ENCODE measurements around the gene COL6A5. TPM values are rescaled to one million over a fixed set of nuclear protein-coding genes. Genes with fewer than 3 reads are reported as not detected.

COL6A5 gene
- polyA plus RNA-seq, 1 donor: not detected

DNA sequence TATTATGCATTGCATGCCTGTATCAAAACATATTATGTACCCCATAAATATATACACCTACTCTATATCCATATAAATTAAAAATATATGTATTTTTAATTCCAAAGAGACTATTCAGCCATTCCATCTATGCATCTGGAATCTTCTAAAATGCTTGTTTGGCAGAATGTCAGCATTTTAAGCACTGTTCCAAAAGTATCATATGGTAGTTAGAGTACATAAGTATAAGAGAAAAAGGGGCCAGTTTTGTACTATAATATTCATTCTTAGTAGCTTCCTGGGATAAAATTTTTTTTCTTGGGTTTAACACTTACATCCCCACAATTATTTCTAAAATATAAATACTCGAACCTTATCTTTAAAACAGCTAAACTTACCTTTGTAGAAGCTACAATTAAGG, 111.1 kb downstream of the COL6A5 start:
- no peak for DNase-seq

DNA sequence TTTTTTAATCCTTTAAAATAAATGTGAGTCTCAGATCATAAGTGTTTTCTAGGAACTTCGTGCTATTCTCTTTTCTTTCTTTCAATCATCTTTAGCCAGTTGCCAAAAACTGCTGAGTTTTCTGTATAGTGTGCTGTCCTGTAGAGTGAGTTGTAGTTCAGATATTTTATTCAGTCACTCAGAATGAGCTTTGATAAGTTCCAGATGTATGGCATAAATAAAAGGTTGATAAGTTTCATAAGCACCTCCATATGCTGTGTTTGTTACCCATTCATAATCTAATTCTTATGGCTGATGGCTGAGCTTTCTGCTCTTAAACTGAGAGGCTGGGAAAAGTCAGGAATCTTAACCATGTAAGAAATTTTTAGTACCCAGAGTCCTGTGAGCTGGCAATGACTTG, 112.2 kb downstream of the COL6A5 start:
- DNase-seq: no peak

DNA sequence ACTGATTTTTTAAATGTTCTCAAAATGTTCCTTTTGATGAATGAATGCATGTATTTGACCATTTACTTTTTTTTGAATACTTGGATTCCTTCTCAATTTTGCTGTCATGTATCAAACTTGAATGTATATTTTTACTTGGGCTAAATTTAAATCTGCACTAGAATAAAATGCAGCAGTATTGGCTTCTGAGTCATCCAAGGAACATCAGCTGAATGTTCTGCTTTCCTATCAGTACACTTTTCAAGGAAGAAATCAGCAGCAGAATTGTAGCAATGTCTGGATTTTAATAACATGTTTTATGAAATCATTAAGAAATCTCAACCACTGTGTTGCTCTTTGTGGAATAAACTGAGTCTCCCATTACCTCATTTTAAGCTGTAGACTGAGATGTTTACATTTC, 114.5 kb downstream of the COL6A5 start:
- DNase-seq: no peak

DNA sequence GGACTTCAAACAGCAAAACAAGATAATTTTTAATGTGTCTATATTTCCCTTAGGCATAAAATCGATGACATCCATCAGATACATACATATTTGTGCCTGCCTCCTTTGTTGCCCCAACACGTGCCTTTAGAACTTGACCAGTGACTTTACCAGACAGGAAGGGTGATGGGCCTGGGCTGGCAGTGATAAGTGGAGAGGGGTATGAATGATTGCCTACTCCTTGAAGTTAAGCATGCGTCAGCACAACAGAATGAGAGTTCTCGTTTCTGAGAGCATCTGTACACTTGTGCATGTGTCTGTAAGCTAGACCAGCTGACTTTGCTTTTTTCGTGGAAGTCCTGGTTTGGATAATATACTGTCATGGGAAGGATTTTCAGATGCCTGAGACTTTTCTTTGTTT, 116.6 kb downstream of the COL6A5 start:
- no peak for DNase-seq

DNA sequence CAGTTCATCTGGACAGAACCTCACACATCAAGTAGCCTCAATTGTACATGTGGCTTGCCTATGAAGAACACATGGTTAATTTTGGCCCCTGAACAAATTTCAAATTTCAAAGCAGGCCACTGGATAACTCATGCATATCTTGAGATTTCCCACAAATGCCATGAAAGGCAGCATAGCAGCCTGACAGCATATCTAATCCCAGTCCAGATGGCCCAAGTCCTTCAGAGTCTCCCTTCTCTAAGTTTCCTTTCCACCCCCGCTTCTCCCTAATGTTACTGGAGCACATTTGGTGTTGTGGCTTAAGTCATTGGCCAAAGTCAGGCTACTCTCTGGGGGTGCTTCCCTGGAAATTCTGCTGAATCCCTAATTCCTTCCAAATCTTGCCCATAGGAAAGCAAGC, 117.7 kb downstream of the COL6A5 start:
- no peak for DNase-seq

DNA sequence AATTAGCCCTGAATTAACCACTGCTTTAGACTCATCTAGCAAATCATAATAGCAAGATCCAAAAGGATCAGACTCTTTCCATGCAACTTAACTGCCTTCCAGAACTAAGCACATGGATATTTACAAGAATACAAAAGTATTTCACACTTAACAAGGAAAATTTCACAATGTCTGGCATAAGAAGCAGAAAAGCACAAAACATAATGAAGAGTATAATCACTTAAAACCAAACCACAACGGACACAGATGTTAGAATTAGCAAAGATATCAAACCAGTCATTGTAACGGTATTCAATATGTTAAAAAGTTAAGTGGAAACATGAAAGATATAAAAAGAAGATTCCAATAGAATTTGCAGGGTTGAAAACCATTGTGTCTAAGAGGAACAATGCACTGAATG, 120.0 kb downstream of the COL6A5 start:
- no peak for DNase-seq

DNA sequence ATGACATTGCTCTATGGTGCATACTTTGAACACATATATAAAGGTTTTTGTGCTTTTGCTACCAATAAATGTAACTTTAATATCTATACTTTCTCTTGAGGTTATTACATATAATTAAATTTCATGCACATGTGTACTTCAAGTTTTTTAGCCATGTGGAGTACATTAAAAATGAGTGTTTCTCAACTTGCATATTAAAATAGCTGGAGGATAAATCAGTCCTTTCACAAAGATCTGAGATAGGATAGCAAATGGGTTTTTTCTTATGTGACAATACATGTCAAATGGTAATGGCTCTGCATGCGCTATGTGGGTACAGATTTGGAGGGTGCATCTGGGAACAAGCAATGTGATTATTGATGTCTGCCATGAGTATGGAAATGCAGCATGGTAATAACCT, 122.8 kb downstream of the COL6A5 start:
- no peak for DNase-seq

DNA sequence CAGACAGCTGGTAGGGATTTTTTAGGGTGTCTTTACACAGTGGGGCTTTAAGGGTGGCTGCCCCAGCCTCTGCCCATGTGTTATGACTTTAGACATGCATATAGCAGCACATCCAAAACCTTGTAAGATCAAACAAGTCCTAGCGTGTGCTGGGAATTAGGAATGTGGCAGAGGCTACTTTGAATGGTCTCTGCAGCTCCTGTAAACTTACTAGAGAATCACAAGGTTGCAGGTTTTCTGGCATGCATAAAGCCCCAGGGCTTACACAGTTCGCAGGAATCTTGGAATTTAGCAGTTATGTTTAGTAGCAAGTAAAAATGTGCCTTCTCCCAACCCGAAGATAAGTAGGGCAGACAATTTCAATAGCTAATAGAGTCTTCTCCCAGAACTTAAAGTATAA, 124.7 kb downstream of the COL6A5 start:
- DNase-seq: no peak

DNA sequence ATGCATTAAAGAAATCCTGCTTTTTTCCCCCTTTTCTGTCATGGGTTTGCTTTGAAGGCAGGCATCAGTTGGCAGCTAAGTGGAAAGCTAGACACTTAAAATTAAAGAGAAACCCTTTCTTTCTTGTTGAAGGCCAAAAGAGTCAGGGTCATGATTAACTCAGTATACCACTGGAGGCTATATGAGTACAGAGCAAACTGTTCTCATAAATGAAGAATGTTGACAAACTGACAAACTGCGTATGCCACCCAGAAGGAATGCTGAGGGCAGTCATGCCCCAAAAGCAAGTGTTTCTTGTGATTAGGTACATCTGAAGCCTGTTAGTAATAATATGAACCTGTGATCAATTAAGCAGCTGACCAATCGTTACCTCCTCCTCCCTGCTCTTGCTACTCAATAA, 127.9 kb downstream of the COL6A5 start:
- no peak for DNase-seq

DNA sequence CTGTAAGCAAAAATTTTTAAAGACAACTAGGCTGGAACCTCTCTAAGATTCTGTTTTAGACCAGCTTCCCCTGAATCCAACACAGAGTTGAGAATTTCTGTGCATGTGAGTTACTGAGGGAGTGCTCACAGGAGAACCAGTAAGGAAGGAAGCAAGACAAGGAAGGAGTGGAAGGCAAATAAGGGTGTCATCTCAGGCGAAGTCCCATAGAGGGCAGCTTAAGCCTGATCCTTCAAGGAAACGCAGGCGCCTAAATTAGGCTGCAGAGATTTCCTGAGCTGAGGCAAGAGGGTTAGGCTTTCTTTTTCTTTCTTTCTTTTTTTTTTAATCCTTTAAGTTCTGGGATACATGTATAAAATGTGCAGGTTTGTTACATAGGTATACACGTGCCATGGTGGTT, 135.3 kb downstream of the COL6A5 start:
- DNase-seq: peak; percentile 72

DNA sequence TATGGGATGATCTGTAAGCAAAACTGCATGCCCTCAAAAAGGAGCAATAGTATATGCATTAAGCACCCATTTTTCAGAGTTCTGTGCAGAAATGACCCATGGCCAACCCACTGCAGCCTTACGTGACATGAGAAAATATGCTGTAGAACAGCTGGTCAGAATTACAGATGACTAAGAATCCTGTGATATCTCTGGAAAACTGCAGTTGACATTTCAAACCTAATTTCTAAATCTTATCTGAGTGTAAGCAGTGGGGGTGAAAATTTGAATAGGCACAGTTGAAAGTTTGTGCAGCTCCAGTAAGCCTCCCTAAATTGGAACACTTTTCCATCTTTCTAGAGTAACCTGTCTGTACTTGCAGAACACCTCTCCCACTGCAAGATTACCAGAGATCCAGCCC, 142.8 kb downstream of the COL6A5 start:
- no peak for DNase-seq

DNA sequence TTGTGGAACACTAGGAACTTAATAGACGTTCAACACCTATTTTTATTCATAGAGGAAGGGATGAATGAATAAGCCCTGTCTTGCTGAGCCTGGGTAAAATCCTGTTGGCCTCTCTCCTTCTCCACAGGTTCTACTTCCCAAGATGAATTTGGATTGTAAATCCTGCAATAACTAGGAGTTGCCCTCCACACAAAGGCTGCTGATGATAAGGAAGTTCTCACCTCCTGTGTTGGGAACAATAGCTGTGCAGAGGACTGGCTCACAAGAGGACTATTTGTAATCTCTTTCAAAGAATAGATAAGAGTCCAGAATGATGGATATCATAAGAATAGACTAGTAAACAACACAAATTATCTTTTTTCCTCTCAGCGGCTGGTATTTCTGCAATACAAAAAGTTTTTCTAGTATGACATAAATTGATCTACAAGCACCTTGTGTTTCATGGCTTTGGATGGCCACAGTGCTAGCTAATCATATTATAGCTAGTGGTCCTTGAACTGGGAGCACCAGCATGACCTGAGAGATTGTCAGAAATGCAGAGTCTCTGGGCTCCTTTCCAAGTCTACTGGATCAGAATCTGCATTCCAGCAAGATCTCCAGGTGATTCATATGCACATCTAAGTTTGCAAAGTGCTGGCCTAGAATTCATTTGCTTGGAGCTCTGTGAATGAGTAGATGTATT, 143.4 kb downstream of the COL6A5 start:
- no peak for DNase-seq

DNA sequence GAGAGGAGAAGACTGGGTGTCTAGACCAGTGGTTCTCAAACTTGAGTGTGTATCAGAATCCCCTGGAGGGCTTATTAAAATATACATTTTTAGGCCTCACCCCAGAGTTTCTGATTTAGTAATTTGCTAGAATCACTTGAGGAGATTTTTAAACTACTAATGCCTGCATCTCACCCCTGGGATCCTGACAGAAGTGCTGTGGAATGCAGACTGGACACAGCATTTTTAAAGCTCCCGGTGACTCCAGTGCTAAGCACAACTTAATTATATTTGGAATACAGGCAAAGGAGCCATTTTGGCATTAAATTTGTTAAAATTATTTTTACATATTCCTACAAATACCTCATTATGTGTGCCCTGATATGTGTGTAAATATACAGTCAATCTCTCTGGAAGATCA, 144.8 kb downstream of the COL6A5 start:
- DNase-seq: no peak

DNA sequence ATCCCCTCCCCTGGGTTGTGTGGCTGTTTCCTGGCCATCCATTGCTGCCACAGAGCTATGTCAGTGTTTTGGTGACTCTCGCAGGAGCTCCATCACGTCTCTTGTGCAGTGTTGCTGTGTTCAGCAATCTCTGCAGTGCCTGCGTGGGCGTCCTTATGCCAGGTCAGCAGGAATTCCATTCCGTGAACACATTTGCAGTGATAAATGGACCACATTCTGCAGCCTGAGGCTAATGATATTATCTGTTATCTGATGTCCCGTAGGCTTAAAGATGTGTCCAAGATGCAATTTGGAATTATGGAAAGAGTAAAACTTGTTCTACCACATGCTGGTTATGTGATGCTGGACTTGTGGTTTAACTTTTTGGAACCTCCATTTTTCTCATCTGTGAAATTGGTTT, 146.0 kb downstream of the COL6A5 start:
- no peak for DNase-seq

DNA sequence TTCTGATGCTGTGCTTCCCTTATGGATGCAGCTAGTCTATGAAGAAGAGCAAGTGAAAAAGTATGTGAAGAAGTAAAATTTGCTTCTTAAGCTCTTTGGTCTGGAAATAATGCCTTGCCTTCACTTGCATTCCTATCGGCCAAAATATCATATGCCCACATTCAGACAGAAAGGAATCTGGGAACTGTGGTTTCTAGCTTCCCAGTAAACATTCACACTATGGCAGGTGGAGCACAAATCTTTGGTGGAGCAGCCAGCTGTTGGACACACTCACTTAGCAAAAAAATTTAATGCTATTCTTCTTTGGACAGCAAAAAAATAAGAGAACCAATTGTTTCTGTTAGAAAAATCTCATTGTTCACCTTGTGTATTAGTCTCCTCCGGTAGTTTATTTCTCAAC, 159.2 kb downstream of the COL6A5 start:
- DNase-seq: no peak

DNA sequence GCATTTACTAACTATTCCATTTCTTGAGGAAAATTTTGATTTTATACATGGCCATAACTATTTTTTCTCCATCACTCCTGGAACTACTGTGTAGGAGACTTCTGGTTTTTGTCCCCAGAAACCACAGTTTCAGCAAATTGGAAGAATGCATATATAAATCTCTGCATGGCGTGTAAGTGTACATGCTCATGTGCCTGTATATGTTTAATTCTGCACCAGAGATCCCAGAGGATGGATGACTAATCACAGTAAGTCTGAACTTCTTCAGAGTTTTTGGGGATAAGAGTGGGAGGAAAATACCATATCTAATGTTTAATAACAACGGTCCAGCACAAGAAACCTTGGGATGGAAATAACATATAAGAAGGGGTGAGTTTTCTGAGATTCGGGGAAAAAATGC, 160.6 kb downstream of the COL6A5 start:
- DNase-seq: no peak

DNA sequence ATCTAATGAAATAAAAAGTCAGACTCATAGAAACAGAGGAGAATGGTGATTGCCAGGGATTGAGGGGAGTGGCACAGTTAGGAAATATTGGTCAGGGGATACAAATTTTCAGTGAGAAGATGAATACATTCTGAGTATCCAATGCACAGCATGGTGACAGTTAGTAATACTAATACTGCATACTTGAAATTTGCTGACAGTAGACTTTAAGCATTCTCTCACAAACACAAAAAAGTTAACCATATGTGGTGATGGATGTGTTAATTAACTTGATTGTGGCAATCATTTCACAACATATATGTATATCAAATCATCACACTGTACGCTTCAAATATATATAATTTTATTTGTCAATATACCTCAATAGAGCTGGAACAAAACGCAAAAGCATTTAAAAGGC, 162.3 kb downstream of the COL6A5 start:
- no peak for DNase-seq

DNA sequence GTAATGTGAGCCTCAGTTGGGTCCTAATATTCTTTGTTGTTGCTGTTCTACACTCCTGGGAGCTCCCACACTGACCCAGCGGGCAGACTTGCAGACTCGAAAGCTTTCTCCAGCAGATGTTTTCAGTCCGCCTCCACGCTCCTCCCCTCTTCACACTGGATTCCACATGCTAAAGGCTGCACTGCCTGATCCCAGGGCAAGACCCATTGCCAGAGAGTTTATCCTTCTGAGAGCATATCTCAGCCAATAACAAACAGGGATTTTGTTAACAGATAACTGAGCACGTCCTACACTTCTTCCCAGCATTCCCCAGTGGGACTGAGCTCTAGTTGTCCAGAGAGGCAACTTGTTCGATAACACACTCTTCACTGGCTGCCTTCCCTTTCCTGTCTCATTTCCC, 163.5 kb downstream of the COL6A5 start:
- DNase-seq: peak; percentile 74

DNA sequence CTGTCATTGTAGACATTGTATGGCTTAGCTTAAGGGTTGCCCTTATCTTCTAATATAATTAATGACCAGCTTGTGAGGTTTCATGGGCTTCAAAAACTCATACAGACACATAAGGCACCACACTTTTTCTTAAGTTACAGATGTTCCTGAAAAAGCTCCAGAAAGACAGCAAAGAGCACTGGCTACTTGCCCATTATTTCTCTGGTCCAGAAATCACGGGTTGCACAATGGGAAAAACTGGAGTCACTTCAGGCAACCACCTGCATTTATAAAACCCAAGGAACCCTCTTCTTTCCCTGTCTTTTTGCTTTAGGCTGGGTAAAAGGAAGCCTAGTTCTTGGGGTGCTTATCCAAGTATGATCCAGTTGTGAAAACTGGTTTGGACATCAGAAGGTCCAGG, 169.2 kb downstream of the COL6A5 start:
- peak; percentile 54 for DNase-seq

DNA sequence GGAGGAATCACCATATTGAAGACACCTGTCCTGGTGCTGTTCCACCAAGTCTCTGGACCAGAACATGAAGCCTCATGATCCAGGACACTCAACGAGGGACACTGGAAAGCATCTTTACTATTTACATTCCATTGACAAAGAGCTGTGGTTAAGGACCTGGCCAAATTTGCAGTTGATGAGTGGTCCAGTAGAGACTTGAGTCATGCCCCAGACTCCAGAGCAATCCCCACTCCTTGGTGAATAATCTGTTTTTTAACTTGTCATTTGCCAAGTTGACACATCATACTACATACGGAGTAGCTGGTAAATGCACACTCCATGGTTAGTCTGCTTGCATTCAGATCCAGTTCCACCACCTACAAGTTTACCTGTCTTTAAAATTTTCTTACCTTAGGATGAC, 170.3 kb downstream of the COL6A5 start:
- DNase-seq: no peak

DNA sequence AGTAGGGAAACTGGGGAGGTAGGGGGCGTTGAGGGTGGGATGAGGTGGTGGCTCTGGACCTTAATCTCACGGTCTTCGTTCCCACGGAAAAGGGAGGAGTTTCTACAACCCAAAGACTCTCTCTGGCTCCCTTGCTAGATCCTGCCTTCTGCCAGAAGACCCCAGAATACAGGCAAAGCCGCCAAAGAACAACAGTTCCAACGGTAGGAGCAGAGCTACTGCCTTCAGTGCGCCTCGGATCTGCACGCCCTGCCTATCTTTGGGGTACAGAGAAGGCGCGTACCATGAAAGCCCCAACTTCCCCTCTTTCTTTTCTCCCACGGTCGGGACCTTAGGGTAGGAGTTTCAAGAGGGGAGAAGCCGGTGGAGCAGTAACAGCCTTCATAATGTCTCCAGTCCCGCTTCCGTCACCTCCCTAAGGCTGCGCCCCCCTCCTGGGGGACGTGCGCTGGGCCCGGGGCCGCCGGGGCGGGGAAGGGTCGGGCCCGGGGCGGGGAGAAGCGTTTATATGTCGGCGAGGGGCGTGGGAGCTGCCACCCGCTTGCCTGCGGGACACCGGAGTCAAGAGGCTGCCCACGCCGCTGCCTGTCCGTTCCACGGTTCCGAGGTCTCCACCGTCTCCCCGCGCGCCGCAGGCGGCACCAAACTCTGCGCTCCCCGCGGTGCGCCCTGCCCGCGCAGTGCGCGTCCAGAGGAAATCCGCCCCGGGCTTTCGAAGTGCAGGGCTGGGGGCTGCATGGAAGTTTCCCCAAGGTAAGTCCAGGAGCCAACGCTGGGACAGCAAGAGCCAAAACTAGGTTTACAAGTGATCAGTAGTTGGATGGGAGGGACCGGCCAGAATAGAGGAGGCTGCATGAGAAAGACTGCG, 171.4 kb downstream of the COL6A5 start, which contains the start of gene COL6A6:
Gene COL6A6 (plus strand): TSS at position 533 of the 868 bp plus-strand sequence. CDS start 43,188 bp downstream, outside the sequence.
- peak; percentile 53 for DNase-seq

DNA sequence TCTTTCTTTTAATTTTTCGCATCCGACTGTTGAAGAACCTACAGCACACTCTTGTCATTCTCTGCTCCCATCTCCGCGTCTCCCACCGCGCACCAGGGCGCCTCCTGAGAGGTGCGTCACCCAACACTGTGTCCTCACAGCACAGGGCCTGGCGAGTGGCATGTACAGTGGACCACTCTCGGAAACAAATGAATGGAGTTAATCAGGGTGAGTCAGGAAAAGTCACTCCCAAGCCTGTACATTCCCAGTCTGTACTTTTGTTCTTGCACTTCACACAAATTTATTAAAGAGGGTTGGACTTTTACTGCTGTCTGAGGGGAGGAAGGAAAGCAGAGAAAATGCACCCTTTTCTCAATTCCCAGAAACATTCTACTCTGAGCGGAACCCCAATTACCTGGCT, 172.1 kb downstream of the COL6A5 start:
- peak; percentile 38 for DNase-seq

DNA sequence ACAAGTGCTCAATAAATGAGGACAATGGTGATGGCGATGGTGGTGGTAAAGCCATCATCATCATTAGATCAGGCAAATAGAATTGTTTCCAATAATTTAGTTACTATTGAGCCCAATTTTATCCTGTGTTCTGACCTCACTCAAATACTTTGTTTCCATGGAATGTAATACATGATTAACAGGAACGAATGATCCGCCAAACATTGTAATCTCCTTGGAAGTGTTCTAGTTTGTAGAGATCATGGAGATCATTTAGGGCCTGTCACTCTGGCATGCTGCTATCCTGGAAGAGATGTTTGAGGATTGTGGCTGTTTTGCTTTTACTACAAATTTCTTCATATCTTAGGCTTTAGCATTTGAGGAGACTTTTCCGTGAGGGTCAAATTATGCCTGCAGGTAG, 174.3 kb downstream of the COL6A5 start:
- no peak for DNase-seq

DNA sequence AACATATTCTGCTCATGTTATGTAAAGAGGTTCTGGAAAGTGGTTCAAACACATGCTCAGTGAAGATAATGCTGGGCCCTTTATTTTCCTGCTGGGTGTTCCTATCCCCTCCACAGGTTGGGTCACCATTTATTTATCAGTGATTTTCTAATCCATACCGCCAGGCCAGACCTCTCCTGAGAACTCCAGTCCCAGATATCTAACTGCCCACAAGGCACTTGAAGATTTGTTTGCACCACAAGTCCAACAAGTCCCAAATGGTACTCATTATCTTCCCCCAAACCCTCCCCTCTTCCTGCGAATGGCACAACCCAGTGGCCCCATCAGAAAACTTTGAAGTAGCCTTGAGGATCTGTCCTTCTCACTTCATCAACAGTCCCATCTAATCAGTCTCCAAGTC, 176.9 kb downstream of the COL6A5 start:
- no peak for DNase-seq
